Amniotic epithelial cell (primary cell): ENCODE measurements around the gene GPR162.
A peak's percentile ranks its signal among the peaks of the same experiment; 100 is the strongest.

Experiments used
- DNase-seq: peaks from one replicate; pipeline ENCODE4 v3.0.0-alpha.2; 2010; ENCODE audit warnings: low read depth

The GPR162 gene

GRCh38 chr12:6823182-6824084, 1.8 kb downstream of the GPR162 start:
- no peak for DNase-seq

DNA sequence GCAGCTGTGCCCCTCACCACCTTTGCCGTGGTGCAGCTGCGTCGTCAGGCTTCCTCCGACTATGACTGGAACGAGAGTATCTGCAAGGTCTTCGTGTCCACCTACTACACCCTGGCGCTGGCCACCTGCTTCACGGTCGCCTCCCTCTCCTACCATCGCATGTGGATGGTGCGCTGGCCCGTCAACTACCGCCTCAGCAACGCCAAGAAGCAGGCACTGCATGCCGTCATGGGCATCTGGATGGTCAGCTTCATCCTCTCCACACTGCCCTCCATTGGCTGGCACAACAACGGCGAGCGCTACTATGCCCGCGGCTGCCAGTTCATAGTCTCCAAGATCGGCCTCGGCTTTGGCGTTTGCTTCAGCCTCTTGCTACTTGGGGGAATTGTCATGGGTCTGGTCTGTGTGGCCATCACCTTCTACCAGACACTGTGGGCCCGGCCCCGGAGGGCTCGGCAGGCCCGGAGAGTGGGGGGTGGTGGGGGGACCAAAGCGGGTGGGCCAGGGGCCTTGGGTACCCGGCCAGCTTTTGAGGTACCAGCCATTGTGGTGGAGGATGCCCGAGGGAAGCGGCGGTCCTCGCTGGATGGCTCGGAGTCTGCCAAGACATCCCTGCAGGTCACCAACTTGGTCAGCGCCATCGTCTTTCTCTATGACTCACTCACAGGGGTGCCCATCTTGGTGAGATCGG, 2.6 kb downstream of the GPR162 start:
- DNase-seq = no peak

GRCh38 chr12:6824901-6825381, 3.3 kb downstream of the GPR162 start:
- peak; percentile 47 for DNase-seq

- DNase-seq = peak; percentile 74
Measured at GRCh38 chr12:6825398-6826124, 3.9 kb downstream of the GPR162 start.

DNA sequence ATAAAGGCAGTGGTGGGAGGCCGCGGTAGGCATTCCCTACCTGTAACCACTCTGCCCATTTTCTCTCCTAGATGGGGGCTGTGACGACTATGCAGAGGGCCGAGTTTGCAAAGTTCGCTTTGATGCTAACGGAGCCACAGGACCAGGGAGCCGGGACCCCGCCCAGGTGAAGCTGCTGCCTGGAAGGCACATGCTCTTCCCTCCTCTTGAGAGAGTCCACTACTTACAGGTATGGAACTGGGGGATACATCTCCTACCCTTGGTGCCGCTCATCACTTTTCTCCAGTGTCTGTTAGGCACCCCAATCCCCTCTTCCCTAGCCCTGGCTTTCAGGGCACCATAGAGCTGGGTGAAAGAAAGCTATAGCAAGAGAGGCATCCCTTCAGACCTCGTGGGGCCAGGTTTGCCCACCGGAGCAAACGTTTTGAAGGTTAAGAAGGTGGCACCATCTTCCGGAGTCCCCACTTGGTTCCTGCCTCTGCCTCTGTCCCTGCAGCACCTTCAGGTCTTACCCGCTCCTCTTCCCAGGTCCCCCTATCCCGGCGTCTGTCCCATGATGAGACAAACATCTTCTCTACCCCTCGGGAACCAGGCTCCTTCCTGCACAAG, 4.6 kb downstream of the GPR162 start:
- DNase-seq = no peak

DNA sequence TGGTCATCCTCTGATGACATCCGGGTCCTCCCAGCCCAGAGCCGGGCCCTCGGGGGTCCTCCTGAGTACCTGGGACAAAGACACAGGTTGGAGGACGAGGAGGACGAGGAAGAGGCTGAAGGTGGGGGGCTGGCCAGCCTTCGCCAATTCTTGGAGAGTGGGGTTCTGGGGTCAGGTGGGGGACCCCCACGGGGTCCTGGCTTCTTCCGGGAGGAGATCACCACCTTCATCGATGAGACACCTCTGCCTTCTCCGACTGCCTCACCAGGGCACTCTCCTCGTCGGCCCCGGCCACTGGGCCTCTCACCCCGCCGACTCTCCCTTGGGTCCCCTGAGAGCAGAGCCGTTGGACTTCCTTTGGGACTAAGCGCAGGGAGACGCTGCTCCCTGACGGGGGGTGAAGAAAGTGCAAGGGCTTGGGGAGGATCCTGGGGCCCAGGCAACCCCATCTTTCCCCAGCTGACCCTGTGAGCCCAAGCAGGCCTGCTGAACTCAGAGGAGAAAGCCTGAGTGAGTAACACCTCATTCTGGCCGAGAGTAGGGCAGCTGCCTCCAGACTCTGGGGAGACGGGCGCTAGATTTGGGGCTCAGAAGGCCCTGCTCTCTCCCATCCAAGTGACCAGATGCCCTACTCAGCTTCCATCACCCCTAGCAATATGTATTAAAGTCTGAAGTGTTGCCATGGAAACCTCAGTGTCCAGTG, 5.3 kb downstream of the GPR162 start:
- no peak for DNase-seq

DNA sequence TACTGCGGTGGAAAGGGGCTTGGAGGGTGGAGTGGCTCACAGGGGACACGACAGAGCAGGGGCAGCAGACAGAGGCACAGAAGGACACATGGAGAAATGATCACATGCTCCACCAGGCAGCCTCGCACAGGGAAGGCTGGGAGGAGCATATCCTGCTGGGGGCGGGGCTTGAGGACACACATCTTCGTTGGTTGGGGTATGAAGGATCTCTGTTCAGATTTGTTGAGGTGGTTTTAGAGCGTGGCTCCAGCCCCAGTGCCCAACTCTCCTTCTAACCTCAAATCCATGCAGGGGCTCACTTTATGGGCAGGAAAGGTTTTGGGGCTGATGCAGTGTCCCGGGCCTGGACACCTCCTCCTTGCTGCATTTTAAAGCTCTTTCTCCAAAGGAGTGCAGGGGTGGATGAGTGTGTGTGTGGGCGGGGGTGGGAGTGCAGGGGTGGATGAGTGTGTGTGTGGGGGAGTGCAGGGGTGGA, 5.9 kb downstream of the GPR162 start:
- DNase-seq = peak; percentile 76

- DNase-seq = peak; percentile 61
Measured at GRCh38 chr12:6827982-6828780, 6.6 kb downstream of the GPR162 start, which contains the start of gene P3H3. P3H3 (plus strand) TSS chr12:6828407; CDS start chr12:6828441, 34 bp downstream.

- DNase-seq = peak; percentile 58
Measured at GRCh38 chr12:6828781-6829535, 7.3 kb downstream of the GPR162 start.

- no peak for DNase-seq
Measured at GRCh38 chr12:6829536-6830220, 8.1 kb downstream of the GPR162 start.

DNA sequence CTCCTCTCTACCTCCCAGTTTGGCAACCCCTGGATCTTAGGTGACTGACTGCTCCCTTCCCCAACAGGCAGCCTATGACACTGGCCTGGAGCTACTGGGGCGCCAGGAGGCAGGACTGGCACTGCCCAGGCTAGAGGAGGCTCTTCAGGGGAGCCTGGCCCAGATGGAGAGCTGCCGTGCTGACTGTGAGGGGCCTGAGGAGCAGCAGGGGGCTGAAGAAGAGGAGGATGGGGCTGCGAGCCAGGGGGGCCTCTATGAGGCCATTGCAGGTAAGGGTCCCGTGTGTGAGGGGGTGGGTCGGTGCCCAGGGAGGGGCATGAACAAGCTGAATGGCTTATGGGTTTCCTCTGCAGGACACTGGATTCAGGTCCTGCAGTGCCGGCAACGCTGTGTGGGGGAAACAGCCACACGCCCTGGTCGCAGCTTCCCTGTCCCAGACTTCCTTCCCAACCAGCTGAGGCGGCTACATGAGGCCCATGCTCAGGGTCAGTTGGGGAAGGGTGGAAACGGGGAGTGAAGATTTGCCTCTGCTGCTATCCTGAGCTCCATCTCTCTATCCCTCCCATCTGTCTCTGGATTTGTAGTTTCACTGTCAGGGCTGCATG, 8.8 kb downstream of the GPR162 start:
- no peak for DNase-seq

DNA sequence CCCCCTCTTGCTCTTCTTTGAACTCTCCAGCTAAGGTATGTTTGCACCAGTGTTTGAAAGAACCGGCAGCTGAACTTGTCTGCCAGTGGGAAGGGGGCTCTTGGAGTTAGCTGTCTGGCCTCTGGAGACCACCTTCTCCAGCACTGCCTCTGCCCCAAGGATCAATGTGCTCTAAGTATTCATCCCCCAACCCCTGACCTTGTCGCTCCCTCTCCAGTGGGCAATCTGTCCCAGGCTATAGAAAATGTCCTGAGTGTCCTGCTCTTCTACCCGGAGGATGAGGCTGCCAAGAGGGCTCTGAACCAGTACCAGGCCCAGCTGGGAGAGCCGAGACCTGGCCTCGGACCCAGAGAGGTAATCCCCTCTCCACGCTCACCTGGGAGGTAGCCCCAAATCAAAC, 9.4 kb downstream of the GPR162 start:
- no peak for DNase-seq

- no peak for DNase-seq
Measured at GRCh38 chr12:6831450-6831995, 9.9 kb downstream of the GPR162 start.

DNA sequence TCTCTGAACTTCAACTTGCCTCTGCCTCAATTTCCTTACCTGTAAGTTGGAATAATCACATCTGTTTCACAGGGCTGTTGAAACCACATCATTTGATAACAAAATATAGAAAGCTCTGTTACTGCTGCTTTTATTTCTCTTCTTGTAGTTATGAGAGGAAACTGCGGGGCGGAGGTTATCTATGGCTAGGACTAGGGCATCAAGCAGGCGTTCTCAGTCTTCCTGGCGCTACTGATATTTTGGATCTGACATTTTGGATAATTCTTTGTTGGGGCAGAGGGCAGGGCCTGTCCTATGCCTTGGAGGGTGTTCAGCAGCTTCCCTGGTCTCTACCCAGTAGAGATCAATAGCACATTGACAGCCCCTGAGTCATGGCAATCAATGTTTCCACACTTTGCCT, 10.5 kb downstream of the GPR162 start:
- DNase-seq = no peak

GRCh38 chr12:6833189-6833890, 11.7 kb downstream of the GPR162 start:
- no peak for DNase-seq

DNA sequence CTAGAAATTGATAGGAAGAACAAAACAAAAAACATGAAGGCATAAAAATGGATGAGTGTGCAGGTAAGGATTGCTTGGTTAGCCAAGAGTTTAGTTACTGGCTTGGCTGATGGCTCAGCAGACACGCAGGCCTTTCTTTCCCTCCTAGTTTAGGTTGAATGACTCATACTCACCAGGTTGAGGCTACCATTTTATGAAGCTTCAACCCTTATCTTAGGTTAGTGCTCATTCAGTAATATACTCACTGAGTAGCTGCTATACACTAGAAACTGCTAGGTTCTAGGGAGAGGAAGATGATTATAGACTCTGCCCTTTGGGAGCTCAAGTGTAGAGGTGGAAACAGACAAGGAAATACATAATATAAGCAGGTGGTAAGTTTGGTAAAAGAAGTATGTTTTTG, 12.6 kb downstream of the GPR162 start:
- DNase-seq = no peak

- no peak for DNase-seq
Measured at GRCh38 chr12:6834873-6835272, 13.3 kb downstream of the GPR162 start.

DNA sequence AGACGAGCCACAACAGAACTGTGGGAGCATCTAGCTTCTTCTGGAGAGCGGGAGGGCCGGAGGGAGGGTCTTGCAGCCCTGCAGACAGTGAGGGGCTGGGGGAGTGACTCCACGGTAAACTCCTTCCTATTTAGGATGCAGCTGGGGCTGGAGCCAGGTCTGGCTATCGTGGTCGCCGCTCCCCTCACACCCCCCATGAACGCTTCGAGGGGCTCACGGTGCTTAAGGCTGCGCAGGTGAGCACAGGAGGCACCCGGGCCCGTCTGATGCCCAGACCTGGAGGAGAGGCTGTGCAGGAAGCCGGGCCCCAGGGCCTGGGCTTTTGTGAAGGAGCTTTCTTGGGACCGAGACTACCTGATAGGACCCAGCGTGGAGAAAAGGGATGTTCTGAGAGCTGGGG, 15.2 kb downstream of the GPR162 start:
- no peak for DNase-seq
